Superior temporal gyrus (tissue), 1 donor: ENCODE data around the gene ZKSCAN3.
"Not testable (repeated sequence)": the region's sequence is repeated elsewhere in the genome, so short reads cannot be mapped to it uniquely, and the experiment has no call there.

Source experiments
- DNase-seq: peaks from one replicate; pipeline ENCODE4 v3.0.0-alpha.2; 2016; ENCODE audit errors: extremely low spot score

Gene ZKSCAN3

GRCh38 chr6:28349892-28350737 lies at the start of gene ZKSCAN3:
Gene ZKSCAN3, plus strand, starts transcription at chr6:28349947. Its CDS starts 9,640 bp downstream, at chr6:28359587.
- peak; percentile 91 for DNase-seq

GRCh38 chr6:28303570-28303969 lies 46.2 kb upstream of the ZKSCAN3 start:
- DNase-seq = no peak

DNA sequence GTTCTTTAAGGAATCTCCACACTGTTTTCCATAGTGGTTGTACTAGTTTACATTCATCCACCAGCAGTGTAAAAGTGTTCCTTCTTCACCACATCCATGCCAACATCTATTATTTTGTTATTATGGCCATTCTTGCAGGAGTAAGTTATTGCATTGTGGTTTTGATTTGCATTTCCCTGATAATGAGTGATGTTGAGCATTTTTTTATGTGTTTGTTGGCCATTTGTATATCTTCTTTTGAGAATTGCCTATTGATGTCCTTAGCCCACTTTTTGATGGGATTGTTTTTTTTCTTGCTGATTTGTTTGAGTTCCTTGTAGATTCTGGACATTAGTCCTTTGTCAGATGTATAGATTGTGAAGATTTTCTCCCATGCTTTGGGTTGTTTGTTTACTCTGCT lies 43.4 kb upstream of the ZKSCAN3 start:
- not testable (repeated sequence) for DNase-seq

GRCh38 chr6:28311139-28311823 lies 38.5 kb upstream of the ZKSCAN3 start:
- no peak for DNase-seq

GRCh38 chr6:28312939-28313338 lies 36.8 kb upstream of the ZKSCAN3 start:
- DNase-seq = no peak

DNA sequence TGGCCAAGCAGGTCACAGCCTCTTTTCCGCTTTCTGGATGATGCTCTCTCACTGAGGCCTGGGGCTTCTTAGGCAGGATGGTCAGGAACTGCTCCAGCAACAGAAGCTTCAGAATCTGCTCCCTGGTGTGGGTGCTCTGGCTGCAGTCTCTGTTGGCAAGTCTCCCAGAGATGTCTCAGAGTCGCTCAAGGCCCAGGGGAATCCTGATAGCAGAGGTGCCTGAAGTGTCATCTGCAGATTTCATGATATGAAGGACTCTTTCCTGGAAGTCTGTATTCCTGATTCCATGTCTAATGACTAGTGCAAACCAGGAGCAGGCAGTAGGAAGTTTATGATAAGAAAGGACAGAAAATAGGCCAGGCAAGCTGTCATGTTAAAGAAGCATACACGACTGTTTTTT lies 34.1 kb upstream of the ZKSCAN3 start:
- peak; percentile 9 for DNase-seq

GRCh38 chr6:28317866-28318265 lies 31.9 kb upstream of the ZKSCAN3 start:
- not testable (repeated sequence) for DNase-seq

- DNase-seq = no peak
These were observed 27.1 kb upstream of the ZKSCAN3 start for GRCh38 chr6:28322661-28323060.

GRCh38 chr6:28323813-28324424 lies 25.8 kb upstream of the ZKSCAN3 start:
- DNase-seq = no peak

- no peak for DNase-seq
These were observed 23.3 kb upstream of the ZKSCAN3 start for GRCh38 chr6:28326371-28326948.

GRCh38 chr6:28330041-28330440 lies 19.7 kb upstream of the ZKSCAN3 start:
- DNase-seq = no peak

- no peak for DNase-seq
These were observed 16.7 kb upstream of the ZKSCAN3 start for GRCh38 chr6:28333047-28333446.

GRCh38 chr6:28333599-28334018 lies 16.1 kb upstream of the ZKSCAN3 start:
- no peak for DNase-seq

- peak; percentile 24 for DNase-seq
These were observed 15.3 kb upstream of the ZKSCAN3 start for GRCh38 chr6:28334286-28335039.

DNA sequence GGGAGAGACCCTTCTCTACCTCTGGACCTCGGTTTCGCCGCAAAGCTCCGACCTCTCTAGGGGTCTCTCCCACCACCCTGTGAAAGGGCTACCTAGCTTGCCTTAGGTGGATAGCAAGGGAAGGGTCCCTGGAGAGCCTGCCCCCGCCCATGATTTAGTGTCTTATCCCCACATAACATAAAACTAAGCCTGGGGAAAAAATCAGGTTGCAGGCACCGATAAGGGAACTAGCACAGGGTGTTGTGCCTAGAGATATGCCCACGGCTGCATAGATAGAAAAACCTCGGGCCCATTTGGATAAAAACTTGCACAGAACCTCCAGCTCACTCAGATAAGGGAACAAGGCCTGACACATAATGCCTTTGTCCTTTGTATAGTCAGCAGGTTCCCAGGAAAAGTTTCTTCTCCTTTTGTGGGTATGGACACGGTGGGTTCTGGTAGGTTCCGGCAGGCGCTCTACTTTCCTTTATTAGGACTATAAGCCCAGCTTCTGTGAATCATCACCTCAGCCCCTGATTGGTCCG lies 14.6 kb upstream of the ZKSCAN3 start:
- DNase-seq = peak; percentile 13

- DNase-seq = peak; percentile 95
These were observed 14.0 kb upstream of the ZKSCAN3 start, which contains the start of gene ZSCAN31 for GRCh38 chr6:28335564-28336283. Gene ZSCAN31, minus strand, starts transcription at chr6:28336148. Its CDS starts 6,465 bp downstream, at chr6:28329683.

DNA sequence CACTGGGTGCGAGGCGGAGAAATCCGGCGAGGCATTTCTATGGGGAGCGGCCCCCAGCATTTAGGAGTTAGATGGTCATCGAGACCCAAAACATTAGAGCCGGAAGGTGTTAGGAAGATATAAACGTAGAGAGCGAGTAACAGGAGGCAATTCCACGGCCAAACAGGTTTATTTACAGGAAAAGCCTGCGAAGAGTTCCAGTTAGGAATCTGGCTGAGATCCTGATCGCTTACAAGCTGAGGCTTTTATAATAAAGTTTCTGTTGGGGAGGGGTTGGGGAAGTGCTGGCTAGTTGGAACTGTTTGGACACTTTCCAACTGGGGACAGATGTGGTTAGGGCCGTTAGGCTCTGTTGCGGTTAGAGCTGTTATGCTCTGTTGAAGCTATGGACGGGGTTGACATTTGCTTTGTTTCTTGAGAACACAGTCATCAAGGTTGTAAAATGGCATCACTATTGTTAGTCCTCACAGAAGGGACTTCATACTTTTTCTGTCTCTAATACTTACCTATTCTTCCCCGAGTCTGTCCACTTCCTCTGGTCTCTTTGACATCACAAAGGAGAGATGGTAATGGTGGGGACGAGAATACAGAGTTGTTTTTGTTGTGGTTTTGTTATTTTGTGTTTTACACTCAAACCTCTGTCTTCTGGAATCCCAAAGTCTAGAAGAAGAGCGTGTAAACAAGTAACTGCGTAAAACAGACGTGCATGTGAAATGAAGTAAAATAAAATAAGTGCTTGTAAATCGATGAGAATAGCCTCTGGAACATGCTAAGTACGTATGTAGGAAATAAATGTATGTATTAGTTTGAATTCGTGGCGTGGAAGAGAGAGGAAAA lies 13.2 kb upstream of the ZKSCAN3 start:
- peak; percentile 70 for DNase-seq

DNA sequence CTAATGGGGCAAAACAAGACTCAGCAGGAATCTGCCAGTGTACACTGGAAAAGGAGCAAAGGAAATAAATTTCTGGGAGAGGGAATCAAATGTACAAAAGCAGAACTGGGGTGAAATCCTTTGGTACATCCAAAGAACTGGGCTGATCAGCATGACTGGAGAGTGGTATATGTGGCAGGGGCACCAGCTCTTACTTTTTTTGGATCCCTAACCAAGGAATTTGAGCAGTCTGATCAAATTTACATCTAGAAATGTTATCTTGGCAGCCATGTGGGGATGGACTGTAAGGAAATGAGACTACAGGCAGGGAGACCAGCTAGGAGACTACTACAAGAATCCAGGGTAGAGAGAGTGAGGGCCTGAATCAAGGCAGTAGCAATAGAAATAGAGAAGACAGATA lies 12.6 kb upstream of the ZKSCAN3 start:
- no peak for DNase-seq

GRCh38 chr6:28340310-28341095 lies 9.2 kb upstream of the ZKSCAN3 start:
- DNase-seq = no peak
